ENCODE data around the gene C17orf67.

Gene C17orf67, protein sequence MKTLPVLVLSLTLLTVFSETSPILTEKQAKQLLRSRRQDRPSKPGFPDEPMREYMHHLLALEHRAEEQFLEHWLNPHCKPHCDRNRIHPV

DNA sequence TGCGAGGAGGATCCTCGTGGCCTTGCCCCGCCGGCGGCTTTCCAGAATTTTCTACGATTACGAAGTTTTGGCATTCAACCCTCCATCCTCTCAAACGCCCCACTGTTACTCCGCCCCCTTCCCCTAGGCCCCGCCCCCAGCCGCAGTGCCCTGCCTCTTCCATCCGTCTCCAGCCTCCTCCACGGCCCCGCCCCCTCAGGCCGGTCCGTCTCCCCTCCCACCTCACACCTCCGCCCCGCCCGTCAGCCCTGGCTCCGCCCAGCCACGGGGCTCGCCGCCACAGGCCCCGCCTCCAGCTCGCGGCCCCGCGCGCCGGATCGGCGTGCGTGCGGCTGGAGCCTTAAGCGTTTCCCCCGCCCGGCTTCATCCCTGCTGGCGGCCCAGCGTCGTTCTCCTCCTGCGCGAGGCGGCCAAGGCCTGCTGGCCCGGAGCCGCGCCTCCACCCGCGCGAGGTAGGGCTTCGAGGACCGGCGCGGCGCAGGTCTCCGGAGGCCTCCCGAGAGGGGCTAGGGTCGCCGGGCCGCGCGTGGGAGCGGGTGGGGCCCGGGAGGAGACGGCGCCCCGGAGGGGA, at the start of gene C17orf67, which contains the start of gene DGKE:
Gene C17orf67, minus strand, starts transcription at position 112 of the 571 bp plus-strand sequence. CDS start 18,110 bp downstream, outside the sequence.
Gene DGKE, plus strand, starts transcription at position 343 of the 571 bp plus-strand sequence. CDS start 645 bp downstream, outside the sequence.
- peak; percentile 96 for DNase-seq (ENCODE audit: low read depth in 2 of 2)

GRCh38 chr17:56881685-56882295, 48.1 kb upstream of the C17orf67 start:
- DNase-seq (ENCODE audit: low read depth in 2 of 2), result no peak

DNA sequence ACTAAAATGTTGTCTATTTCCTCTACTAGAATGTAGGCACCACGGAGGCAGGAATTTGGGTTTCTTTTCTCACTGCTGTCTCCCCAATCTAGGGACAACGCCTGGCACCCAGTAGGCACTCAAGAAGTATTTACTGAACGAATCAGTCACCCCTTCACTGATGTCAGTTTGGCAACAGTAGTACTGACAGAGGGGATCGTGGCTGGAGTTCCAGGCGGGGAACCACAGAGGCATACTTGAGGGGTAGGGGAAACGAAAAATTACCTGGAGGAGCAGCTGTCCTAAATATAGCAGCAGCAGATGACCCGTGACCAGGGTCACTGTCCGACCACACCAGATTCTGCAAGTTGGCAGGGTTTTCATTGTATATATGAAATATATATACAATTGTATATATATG, 46.9 kb upstream of the C17orf67 start:
- no peak for DNase-seq (ENCODE audit: low read depth in 2 of 2)

- DNase-seq (ENCODE audit: low read depth in 2 of 2), result no peak
Measured at GRCh38 chr17:56880133-56880532, 46.4 kb upstream of the C17orf67 start.

DNA sequence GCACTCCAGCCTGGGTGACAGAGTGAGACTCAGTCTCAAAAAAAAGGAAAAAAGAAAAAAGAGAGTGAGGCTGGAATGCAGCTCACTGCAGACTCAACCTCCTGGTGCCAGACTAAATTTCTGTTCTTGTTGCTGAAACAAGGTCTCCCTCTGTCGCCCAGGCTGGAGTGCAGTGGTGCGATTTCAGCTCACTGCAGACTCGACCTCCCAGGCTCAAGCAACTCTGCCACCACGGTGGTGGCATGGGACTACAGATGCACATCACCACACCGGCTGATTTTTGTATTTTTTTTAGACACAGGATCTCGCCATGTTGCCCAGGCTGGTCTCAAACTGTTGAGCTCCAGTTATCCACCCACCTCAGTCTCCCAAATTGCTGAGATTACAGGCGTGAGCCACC, 45.6 kb upstream of the C17orf67 start:
- DNase-seq (ENCODE audit: low read depth in 2 of 2), result no peak

DNA sequence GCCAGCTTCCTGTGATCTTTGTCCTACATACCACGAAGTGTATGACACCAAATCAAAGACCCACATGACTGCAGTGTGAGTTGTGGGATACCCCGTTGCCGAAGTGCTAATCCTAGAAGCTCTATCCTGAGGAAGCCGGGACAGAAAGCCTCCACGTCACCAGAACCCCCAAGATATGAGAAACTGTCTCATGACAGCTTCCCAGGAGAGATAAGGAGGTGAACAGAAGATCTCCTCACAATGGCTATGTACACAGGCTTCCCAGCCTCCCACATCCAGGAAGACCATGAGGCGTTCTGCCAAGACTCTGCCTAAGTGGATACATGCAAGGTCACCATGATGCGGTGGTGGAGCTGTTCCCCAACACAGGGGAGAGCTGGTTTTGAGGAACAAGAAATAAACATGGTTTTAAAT, 43.1 kb upstream of the C17orf67 start:
- no peak for DNase-seq (ENCODE audit: low read depth in 2 of 2)

DNA sequence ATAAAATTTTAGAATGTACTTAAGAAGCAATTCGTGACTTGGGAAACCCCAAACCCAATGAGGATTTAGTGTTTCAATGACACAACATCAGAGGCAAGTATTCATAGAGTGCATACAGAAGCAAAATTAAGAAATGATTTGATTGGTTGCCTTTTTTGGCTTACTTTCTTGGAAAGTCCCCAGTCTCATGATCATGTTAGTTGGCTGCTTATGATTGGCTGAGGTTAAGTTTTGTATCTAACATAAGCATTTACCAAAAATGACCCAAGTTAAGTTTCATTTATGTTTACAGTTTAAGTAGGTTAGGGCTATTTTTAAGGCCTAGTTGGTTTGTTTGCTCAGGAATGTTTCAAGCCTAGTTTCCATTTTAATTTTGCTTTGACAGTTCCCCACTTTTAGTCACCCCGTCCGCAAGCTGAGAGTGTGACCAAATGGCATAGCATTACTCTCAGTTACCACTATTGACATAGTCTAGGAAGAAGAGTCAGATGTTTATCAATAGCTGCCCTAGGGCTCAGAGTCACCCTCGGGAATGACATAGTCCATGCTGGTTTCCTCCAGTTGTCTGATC, 36.4 kb upstream of the C17orf67 start:
- DNase-seq (ENCODE audit: low read depth in 2 of 2), result peak in 1 of 2 donors; percentile 2

GRCh38 chr17:56868716-56869115, 35.0 kb upstream of the C17orf67 start:
- no peak for DNase-seq (ENCODE audit: low read depth in 2 of 2)

DNA sequence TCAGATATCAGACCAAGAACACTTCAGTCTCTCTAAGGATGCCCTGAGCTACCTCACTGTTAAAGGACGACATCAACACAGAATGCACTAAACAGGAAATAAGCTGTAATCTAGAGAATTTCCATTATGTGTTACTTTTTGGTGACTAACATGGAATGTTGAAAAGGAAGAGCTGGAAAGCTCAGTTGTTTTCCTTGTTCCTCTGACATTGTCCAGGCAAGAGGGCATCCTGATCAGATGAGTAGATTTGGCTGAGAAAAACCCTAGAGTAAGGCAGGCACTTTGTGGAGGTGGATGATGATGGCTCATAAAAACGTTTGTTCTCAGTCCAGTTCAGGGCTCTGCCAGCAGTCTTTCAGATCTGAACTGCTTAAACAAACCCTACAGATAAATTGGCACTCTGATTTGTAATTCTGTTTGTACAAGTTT, 34.2 kb upstream of the C17orf67 start:
- no peak for DNase-seq (ENCODE audit: low read depth in 2 of 2)

DNA sequence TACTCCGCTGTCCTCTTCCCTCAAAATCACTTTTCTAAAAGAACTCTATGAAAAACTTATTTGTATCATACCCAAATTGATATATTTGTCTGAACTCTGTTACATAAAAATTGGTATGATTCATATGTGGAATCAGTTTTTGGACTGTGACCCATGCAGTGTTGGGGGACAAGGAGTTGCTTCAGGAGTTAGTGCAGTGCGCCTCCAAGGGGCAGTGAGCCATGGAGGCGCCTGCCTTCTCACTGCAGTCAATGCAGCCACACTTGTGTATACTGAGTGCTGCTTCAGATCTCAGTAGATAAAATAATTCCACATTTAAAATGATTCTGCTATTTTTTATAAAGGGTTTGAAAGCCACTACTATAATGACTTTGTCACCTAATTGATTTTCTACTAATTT, 32.8 kb upstream of the C17orf67 start:
- DNase-seq (ENCODE audit: low read depth in 2 of 2), result no peak

- no peak for DNase-seq (ENCODE audit: low read depth in 2 of 2)
Measured at GRCh38 chr17:56866076-56866475, 32.4 kb upstream of the C17orf67 start.

DNA sequence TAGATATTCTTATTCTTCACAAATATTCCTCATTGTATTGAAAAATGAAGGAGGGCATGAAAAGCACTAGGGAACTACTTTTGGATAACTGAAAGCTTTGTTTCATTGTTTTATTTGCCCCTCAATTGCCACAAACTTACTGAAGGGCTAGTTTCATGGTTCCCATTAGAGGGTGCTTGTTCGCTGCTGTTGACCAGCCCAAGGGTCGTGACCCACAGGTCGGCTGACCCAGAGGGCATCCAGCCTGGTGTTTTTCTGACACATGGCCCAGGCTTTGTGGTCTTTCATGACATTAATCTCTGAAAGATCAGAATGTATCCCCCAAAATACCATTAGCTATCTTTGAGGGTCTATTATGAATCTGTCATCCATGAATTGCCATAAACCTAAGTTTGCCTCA, 30.3 kb upstream of the C17orf67 start:
- DNase-seq (ENCODE audit: low read depth in 2 of 2), result no peak

DNA sequence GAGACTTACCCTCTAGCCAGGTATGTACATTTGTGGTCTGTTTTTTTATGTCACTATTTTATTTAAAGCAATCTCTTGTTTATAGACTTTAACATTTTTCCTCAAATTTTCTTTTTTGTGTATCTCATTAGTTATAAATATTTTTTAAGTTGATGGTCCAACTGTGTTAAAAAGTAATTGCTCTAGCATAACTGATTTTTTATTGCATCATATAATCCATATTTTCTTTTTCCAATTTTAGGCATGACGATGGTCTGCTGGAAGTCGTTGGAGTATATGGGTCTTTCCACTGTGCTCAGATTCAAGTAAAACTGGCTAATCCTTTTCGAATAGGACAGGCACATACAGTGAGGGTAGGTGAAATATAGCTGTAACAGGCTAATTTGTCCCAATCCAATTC, 28.2 kb upstream of the C17orf67 start:
- DNase-seq (ENCODE audit: low read depth in 2 of 2), result no peak

- no peak for DNase-seq (ENCODE audit: low read depth in 2 of 2)
Measured at GRCh38 chr17:56851008-56851407, 17.3 kb upstream of the C17orf67 start.

- DNase-seq (ENCODE audit: low read depth in 2 of 2), result no peak
Measured at GRCh38 chr17:56850591-56850990, 16.9 kb upstream of the C17orf67 start.

- no peak for DNase-seq (ENCODE audit: low read depth in 2 of 2)
Measured at GRCh38 chr17:56849131-56849530, 15.4 kb upstream of the C17orf67 start.

- DNase-seq (ENCODE audit: low read depth in 2 of 2), result no peak
Measured at GRCh38 chr17:56847106-56847505, 13.4 kb upstream of the C17orf67 start.

DNA sequence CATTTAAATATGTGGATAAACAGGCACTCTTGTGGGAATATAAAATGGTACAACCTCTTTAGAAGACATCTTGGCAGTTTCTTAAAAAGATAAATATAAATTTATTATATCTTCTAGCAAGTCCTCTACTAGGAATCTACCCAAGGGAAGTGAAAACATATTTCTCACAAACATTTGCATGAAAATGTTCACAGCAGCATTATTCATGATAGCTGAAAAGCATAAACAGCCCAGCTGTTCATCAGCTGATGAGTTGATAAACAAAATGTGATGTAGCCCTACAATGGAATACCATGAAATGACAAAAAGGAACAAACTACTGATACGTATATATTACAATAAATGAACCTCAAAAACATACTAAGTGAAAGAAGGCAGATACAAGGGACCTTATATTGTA, 12.2 kb upstream of the C17orf67 start:
- DNase-seq (ENCODE audit: low read depth in 2 of 2), result no peak

DNA sequence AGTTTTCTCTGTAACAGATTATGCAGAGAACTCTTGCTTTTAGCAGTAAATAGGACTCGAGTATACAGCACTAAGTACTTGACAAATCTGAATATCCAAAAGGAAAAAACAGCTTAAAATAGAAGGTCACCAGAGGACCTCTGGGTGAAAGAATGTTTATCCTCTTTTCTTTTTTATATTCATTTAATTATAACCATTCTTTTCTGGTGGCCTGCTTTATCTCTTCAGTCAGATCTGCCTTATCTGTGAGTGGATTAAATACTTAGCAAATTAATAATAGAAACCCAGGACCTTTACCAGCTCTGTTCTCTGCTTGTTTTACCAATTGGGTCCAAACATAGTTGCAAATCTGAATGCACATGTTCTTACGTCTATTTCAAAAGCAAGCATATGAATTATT, 8.9 kb upstream of the C17orf67 start:
- DNase-seq (ENCODE audit: low read depth in 2 of 2), result no peak

DNA sequence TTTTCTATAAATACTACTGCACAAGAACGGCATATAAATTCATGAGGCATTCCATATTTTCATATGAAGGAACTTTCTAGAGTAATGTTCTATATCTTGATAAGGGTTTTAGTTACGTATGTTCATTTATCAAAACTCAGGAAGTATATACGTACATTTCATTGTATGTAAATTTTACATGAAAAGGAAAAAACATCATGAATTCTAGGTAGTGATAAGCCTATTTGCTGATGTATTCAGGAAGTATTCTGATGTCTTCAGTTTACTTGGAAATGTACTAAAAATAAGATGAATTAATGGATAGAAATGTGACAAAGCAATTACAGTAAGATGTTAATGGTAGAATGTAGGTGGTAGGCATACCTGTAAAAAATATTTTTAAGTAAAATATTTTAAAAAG, 5.0 kb upstream of the C17orf67 start:
- no peak for DNase-seq (ENCODE audit: low read depth in 2 of 2)

DNA sequence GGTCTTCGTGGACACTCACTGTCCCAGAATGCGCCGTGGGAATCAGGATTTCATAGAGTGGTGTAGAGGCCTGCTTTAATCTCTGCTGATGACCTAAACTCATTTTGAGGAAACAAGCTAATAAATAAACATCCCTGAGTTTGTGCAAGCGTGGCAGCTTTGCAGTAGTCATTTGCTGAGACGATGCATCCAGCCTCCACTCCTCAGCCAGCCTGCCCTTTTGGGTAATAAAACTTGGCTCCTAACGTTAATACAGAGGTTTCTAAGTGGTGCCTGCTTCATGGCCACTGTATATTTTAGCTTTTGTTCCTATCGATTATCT, 1.5 kb upstream of the C17orf67 start:
- no peak for DNase-seq (ENCODE audit: low read depth in 2 of 2)

DNA sequence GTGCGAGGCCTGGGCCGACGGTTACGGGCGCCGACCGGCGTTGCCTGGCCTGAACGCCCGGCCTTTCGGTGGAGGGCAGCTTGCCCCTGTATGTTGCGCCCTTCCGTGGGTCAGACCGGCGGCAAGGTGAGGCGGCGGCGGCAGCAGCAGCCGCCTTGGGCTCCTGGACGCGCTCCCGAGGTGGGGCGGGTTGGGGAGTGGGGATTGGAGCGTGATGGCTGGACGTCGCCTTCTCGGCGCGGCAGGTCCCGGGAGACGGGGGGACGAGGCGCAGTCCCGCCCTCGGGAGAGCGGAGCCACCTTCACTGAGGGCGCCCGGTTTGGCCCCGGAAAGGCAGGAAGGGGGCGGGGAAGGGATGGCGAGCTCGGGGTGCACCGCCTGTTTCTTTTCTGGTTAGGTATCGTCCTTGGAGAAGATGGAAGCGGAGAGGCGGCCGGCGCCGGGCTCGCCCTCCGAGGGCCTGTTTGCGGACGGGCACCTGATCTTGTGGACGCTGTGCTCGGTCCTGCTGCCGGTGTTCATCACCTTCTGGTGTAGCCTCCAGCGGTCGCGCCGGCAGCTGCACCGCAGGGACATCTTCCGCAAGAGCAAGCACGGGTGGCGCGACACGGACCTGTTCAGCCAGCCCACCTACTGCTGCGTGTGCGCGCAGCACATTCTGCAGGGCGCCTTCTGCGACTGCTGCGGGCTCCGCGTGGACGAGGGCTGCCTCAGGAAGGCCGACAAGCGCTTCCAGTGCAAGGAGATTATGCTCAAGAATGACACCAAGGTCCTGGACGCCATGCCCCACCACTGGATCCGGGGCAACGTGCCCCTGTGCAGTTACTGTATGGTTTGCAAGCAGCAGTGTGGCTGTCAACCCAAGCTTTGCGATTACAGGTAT, 902 bp upstream of the C17orf67 start:
- DNase-seq (ENCODE audit: low read depth in 2 of 2), result peak; percentile 60 to 66

Measured in stimulated activated CD8-positive, alpha-beta memory T cell treated with anti-CD3 and anti-CD28 coated beads, Interleukin-15, amount 100 ng/mL, for 48 hours (primary cell).